ENCODE data around the gene MEF2A.

MEF2A gene

DNA sequence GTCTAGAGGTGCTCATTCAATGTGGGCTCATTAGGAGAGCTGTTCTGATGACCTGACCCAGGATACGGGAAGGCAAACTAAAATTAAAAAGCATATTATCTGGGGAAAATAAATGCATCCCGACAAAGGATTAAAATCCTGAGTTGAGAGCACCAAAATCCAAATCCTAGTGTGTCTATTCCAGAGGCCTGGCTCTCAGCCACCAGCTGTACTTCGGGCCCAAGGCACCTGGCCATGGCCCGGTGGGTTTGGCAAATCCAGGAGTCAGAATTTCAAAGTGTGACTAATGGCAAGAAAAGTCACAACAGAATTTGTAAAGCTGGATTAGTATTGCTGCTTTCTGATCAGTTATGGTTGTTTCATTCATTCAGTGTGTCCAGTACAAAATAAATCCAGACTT lies 170.1 kb downstream of the MEF2A start:
- DNase-seq (ENCODE audit: low read depth) = no peak
- H3K4me3 ChIP-seq (replicated peaks; ENCODE audit: low read depth, low read length) = no peak overlapping the region
- TF ChIP-seq, protein P1, sequence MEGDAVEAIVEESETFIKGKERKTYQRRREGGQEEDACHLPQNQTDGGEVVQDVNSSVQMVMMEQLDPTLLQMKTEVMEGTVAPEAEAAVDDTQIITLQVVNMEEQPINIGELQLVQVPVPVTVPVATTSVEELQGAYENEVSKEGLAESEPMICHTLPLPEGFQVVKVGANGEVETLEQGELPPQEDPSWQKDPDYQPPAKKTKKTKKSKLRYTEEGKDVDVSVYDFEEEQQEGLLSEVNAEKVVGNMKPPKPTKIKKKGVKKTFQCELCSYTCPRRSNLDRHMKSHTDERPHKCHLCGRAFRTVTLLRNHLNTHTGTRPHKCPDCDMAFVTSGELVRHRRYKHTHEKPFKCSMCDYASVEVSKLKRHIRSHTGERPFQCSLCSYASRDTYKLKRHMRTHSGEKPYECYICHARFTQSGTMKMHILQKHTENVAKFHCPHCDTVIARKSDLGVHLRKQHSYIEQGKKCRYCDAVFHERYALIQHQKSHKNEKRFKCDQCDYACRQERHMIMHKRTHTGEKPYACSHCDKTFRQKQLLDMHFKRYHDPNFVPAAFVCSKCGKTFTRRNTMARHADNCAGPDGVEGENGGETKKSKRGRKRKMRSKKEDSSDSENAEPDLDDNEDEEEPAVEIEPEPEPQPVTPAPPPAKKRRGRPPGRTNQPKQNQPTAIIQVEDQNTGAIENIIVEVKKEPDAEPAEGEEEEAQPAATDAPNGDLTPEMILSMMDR (IDR thresholded peaks at IDR 0.05; ENCODE audit: low read length, missing control alignments) = no peak

DNA sequence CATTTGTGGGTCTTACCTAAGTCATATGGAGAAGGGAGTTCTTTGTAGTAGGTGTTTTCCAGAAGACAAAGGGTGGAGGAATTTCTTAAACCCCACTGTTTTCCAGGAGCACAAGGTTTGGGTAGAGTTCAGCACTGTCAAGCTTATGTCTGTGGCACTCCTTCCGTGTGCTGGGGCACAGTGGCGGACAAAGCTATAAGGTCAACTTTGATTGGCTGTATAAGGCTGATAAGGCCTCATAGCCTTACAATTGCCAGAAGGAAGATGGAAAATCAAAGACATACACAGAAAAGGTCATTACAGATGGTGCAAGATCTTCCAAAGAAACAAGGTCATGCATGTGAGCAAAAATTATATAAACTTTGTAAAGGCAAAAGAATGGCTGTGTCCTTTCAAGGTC lies 170.9 kb downstream of the MEF2A start:
- no peak for DNase-seq (ENCODE audit: low read depth)
- TF ChIP-seq, protein P1 (IDR thresholded peaks at IDR 0.05; ENCODE audit: low read length, missing control alignments) = no peak
- no peak overlapping the region for H3K4me3 ChIP-seq (replicated peaks; ENCODE audit: low read depth, low read length)

DNA sequence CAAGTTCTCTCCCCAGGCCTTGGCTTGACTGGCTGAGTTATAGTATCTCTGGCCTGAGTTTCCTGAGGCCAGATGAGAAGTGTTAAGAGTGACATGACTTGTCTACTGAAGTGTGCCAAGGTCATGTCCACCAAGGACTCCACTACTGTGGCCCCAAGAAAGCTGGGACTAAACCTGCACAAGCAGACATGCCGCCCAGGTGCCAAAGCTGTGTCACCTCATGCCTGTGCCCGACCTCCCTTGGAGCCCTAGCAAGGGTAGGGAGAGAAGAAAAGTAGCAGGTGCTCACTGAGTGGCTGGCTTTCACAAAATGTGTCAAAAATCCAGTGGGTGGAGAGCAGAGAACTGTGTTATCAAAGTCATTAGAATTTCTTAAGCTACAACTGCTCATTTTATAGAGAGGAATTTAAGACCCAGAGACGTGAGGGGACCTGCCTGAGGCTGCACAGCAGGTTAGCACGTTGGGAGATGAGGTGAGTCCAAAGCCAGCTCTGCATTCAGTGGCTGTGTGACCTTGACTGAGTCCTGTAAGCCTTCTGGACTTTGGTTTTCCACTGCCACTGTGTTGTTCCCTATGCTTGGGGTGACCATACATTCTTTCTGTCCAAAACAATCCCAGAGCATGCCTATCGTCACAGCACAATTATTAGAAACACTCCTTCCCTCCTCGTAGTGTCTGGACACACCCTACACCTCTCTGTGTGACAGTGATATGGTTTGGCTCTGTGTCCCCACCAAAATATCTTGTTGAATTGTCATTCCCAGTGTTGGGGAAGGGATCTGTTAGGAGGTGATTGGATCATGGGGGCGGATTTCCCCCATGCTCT lies 172.4 kb downstream of the MEF2A start:
- TF ChIP-seq, protein P1 (IDR thresholded peaks at IDR 0.05; ENCODE audit: low read length, missing control alignments) = no peak
- DNase-seq (ENCODE audit: low read depth) = no peak
- H3K4me3 ChIP-seq (replicated peaks; ENCODE audit: low read depth, low read length) = no peak overlapping the region

DNA sequence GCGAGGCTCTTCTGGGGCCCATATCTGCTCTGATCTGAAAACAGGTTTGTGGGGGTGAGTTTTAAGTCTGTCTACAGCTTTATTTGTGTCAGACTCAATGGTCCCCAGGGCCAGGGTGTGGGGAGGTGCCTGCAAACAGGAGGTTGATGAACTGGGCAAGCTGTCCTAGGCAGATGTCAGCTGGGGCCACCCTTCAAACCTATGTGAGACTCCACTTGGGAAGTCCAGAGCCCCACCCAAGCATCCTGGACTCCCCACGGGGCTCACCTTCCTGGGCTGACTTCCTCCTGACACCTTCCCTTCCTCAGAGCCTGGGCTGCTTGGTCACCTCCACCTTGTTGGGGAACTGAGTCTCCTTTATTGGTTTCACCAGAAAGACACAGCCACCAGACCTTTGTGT lies 176.1 kb downstream of the MEF2A start:
- no peak overlapping the region for H3K4me3 ChIP-seq (replicated peaks; ENCODE audit: low read depth, low read length)
- TF ChIP-seq, protein P1 (IDR thresholded peaks at IDR 0.05; ENCODE audit: low read length, missing control alignments) = no peak
- no peak for DNase-seq (ENCODE audit: low read depth)

DNA sequence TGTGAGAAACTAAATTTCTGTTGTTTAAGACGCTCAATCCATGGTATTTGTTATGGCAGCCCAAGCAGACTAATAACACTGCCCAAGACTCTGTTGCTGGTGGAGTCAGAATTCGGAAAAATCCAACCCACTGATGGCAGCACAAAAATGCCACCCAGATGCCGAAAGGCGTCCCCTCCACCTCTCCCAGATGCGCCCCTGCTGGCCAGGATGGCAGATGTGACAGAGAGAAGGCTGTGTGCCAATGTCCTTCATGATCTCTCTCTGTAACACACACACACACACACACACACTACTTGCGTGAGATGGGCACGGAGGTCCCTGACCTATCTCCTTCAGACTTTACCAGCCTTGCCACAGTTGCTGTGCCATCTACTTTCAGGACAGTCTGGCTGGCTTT lies 178.4 kb downstream of the MEF2A start:
- no peak for DNase-seq (ENCODE audit: low read depth)
- TF ChIP-seq, protein P1 (IDR thresholded peaks at IDR 0.05; ENCODE audit: low read length, missing control alignments) = no peak
- no peak overlapping the region for H3K4me3 ChIP-seq (replicated peaks; ENCODE audit: low read depth, low read length)

DNA sequence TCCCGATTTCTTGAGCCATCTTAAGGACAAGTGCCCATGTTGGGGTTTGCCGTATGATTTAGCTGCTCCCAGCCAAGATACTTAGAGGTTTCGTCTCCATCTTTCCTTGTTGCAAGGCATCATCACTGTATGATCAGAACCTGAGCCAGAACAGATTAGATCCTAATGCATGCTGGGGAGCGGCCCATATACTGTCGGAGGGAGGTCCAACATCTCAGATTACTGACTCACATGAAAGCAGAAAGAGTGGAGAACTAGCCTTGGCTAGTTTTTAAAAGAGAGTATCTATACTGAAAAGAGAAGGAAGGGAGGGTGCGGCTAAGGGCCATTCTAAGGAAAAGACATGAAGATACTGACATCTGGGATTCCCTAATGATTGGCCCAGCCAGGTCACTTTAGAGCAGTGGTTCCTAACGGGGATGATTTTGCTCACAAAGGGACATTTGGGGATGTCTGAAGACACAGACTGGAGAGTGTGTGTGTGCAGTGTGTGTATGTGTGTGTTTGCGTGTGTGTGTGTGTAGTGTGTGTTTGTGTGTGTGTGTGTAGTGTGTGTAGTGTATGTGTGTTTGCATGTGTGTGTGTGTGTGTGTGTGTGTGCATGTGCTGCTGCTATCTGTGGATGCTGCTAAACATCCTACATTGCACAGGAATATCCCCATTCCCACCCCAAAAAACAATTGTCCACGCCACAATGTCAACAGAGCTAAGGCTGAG lies 179.7 kb downstream of the MEF2A start:
- TF ChIP-seq, protein P1 (IDR thresholded peaks at IDR 0.05; ENCODE audit: low read length, missing control alignments) = no peak
- DNase-seq (ENCODE audit: low read depth) = no peak
- no peak overlapping the region for H3K4me3 ChIP-seq (replicated peaks; ENCODE audit: low read depth, low read length)

Data from fibroblast of pulmonary artery (primary cell).